NB4 (cell line): ENCODE measurements around the gene RAB3C.

Source experiments
- MYC ChIP-seq: IDR thresholded peaks from 2 replicates; pipeline ENCODE4 v1.6.1; 2011; ENCODE audit warnings: low read depth, low read length
- POLR2A ChIP-seq: IDR thresholded peaks from 2 replicates; pipeline ENCODE4 v1.6.1; 2011; ENCODE audit warnings: mild to moderate bottlenecking; ENCODE audit not compliant: insufficient read length; ENCODE audit errors: extremely low read depth
- TF ChIP-seq, protein P1 (sequence below): IDR thresholded peaks from one replicate; pipeline ENCODE4 v1.5.1; 2012; ENCODE audit warnings: low read depth, low read length

DNA sequence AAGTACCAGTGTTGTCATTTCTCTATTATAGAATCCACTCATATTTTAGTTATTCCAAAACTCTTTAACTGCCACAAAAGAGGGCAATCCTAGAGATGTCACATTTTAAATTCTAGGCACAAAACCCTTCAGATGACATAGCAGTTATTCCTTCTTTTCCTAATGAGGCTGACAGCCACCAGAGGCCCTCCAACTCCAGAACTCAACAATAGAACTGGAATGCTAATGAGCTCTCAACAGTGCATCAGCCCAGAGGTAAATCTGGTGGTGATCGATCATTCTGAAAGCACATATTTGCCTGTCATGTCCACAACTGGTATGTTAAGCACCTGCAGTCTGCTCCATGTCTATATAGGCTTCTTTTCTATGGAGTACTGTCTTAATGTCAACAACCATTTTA, 40.2 kb upstream of the RAB3C start:
- TF ChIP-seq, protein P1, sequence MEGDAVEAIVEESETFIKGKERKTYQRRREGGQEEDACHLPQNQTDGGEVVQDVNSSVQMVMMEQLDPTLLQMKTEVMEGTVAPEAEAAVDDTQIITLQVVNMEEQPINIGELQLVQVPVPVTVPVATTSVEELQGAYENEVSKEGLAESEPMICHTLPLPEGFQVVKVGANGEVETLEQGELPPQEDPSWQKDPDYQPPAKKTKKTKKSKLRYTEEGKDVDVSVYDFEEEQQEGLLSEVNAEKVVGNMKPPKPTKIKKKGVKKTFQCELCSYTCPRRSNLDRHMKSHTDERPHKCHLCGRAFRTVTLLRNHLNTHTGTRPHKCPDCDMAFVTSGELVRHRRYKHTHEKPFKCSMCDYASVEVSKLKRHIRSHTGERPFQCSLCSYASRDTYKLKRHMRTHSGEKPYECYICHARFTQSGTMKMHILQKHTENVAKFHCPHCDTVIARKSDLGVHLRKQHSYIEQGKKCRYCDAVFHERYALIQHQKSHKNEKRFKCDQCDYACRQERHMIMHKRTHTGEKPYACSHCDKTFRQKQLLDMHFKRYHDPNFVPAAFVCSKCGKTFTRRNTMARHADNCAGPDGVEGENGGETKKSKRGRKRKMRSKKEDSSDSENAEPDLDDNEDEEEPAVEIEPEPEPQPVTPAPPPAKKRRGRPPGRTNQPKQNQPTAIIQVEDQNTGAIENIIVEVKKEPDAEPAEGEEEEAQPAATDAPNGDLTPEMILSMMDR, result no peak
- TF ChIP-seq MYC, result no peak
- no peak for TF ChIP-seq POLR2A
